GM10248 (cell line): ENCODE data around the gene KCNK3.

Experiments used
- CTCF ChIA-PET: fragments of 300-600 bp; sonication (Branson Sonifier 250); formaldehyde crosslinking; extraction: SDS; loops from one replicate; lab custom pipeline; 2021; ENCODE audit warnings: antibody characterized with exemption; lab: Yijun Ruan, JAX
- POLR2A ChIA-PET: fragments of 350-650 bp; sonication (Branson Sonifier 250); formaldehyde crosslinking; extraction: SDS; loops from one replicate; lab custom pipeline; 2020; ENCODE audit warnings: antibody characterized with exemption; lab: Yijun Ruan, JAX
- DNase-seq: peaks from one replicate; pipeline ENCODE4 v3.0.0; 2012; ENCODE audit errors: extremely low spot score
- CTCF ChIP-seq: IDR thresholded peaks from 2 replicates; pipeline ENCODE4 v1.5.1; 2012; ENCODE audit warnings: mild to moderate bottlenecking, low read depth; ENCODE audit errors: extremely low read depth, missing control alignments, control extremely low read depth

The KCNK3 gene

GRCh38 chr2:26740346-26740745 is 47.8 kb downstream of the KCNK3 start:
- DNase-seq: no peak
- TF ChIP-seq CTCF: no peak
- CTCF ChIA-PET: interaction anchor here (1.2 to 10.4 kb wide), 2 partner anchors 133 to 163 kb away, joined by 3 to 189 read pairs; no protein-coding TSS in a partner anchor
- POLR2A ChIA-PET: no interaction called here

- POLR2A ChIA-PET: no interaction called here
- no peak for DNase-seq
- no peak for TF ChIP-seq CTCF
- CTCF ChIA-PET: interaction anchor here (10.4 kb wide), 1 partner anchor 134 kb away, joined by 189 read pairs; no protein-coding TSS in a partner anchor
Measured at GRCh38 chr2:26740890-26741302, 48.4 kb downstream of the KCNK3 start.

- DNase-seq: no peak
- ChIA-PET POLR2A (no interaction called here), CTCF (interaction anchor here (0.7 to 10.4 kb wide), 3 partner anchors 9 to 135 kb away, joined by 3 to 189 read pairs (median 3); no protein-coding TSS in a partner anchor)
- TF ChIP-seq CTCF: no peak
Measured at GRCh38 chr2:26742048-26742770, 49.7 kb downstream of the KCNK3 start.

GRCh38 chr2:26743852-26744251 is 51.3 kb downstream of the KCNK3 start:
- TF ChIP-seq CTCF: no peak
- POLR2A ChIA-PET: no interaction called here
- CTCF ChIA-PET: interaction anchor here (1.1 to 10.4 kb wide), 5 partner anchors 12 to 166 kb away, joined by 3 to 189 read pairs (median 4); no protein-coding TSS in a partner anchor
- no peak for DNase-seq

- no peak for TF ChIP-seq CTCF
- ChIA-PET POLR2A (no interaction called here), CTCF (interaction anchor here (0.7 to 10.4 kb wide), 17 partner anchors 10 to 241 kb away, joined by 3 to 189 read pairs (median 6); no protein-coding TSS in a partner anchor)
- DNase-seq: no peak
Measured at GRCh38 chr2:26744953-26745352, 52.4 kb downstream of the KCNK3 start.

GRCh38 chr2:26745609-26746327 is 53.2 kb downstream of the KCNK3 start:
- POLR2A ChIA-PET: no interaction called here
- TF ChIP-seq CTCF: peak; percentile 95
- CTCF ChIA-PET: interaction anchor here (0.7 to 10.4 kb wide), 24 partner anchors 10 to 244 kb away, joined by 3 to 189 read pairs (median 5); no protein-coding TSS in a partner anchor
- peak; percentile 79 for DNase-seq
